Omental fat pad (tissue), 4 donors: Measurements from ENCODE around the gene TMEM119. TPM values are rescaled to one million over a fixed set of nuclear protein-coding genes. Genes with fewer than 3 reads are reported as not detected.

Experiments used
- ATAC-seq: fragments of 150-250 bp; one replicate; pipeline ENCODE4 v1.9.1; 2016; ENCODE audit warnings: mild to moderate bottlenecking, moderate library complexity; ENCODE audit not compliant: low FRiP score
- DNase-seq: peaks from one replicate; pipeline ENCODE4 v3.0.0-alpha.2; 2019; ENCODE audit warnings: low spot score
- total RNA-seq, 4 donors: library from RNA; depleted of rRNA; stranded (reverse); fragments of >200 nt; gene quantifications; one replicate each; pipeline ENCODE4 v1.1.0, GENCODE V29; 2016
- TF ChIP-seq, protein P1 (sequence below), 3 donors: fragments of 450-650 bp; IDR thresholded peaks; one replicate each; pipeline ENCODE4 v1.5.1; 2016 to 2017; ENCODE audit warnings: antibody characterized with exemption in 3 of 3, mild to moderate bottlenecking in 3 of 3, moderate library complexity in 2 of 3

The TMEM119 gene, protein sequence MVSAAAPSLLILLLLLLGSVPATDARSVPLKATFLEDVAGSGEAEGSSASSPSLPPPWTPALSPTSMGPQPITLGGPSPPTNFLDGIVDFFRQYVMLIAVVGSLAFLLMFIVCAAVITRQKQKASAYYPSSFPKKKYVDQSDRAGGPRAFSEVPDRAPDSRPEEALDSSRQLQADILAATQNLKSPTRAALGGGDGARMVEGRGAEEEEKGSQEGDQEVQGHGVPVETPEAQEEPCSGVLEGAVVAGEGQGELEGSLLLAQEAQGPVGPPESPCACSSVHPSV
- total RNA-seq, result 10 to 100 TPM in 2 of 4 donors, 1 to 10 TPM in 2; 3.1 to 28.8 (median 8.8) TPM

DNA sequence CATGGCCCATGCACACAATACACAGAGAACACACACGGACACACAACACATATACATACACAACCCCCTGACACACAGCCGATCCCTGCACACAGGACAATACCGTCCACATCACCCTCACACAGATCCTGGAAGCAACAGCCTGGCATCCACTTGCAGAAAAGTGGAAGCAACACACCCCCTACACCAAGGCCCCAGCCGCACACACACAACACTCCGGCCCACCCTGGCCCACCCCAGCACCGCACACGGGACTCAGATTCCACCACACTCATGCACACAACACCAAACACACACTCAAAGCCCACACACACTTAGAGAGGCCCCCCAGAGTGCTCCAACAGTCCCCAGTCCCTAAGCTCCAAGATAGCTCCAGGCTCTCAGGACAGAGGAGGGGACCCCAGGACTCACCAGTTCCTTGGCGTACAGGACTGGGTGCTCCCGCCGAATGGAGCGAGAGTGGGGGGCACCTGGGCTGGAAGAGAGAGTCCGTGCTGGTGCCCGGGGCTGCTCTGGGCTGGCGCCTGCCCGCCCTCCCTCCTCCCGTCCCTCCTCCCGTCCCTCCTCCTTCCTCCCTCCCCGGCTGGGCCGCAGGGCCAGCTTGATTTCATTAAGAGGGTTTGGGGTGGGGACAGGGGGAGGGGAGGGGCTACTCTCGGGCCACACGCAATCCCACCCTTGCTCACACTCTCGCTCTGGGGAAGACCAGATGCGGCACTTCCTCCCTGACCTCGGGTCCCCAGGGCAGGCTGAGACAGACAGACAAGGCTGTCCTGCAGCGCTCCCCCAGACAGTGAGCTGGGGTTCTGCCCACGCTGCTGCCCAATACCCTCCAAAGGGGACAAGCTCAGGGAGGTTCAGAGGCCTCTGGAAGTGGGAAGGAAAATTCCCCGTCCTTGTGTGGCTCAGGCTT lies at the start of gene TMEM119:
TMEM119 (minus strand) TSS at position 526 of the 913 bp plus-strand sequence. CDS start 5,701 bp downstream, outside the sequence.
- TF ChIP-seq, protein P1, sequence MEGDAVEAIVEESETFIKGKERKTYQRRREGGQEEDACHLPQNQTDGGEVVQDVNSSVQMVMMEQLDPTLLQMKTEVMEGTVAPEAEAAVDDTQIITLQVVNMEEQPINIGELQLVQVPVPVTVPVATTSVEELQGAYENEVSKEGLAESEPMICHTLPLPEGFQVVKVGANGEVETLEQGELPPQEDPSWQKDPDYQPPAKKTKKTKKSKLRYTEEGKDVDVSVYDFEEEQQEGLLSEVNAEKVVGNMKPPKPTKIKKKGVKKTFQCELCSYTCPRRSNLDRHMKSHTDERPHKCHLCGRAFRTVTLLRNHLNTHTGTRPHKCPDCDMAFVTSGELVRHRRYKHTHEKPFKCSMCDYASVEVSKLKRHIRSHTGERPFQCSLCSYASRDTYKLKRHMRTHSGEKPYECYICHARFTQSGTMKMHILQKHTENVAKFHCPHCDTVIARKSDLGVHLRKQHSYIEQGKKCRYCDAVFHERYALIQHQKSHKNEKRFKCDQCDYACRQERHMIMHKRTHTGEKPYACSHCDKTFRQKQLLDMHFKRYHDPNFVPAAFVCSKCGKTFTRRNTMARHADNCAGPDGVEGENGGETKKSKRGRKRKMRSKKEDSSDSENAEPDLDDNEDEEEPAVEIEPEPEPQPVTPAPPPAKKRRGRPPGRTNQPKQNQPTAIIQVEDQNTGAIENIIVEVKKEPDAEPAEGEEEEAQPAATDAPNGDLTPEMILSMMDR (IDR thresholded peaks at IDR 0.05), result no peak
- ATAC-seq (no peak), DNase-seq (no peak)

DNA sequence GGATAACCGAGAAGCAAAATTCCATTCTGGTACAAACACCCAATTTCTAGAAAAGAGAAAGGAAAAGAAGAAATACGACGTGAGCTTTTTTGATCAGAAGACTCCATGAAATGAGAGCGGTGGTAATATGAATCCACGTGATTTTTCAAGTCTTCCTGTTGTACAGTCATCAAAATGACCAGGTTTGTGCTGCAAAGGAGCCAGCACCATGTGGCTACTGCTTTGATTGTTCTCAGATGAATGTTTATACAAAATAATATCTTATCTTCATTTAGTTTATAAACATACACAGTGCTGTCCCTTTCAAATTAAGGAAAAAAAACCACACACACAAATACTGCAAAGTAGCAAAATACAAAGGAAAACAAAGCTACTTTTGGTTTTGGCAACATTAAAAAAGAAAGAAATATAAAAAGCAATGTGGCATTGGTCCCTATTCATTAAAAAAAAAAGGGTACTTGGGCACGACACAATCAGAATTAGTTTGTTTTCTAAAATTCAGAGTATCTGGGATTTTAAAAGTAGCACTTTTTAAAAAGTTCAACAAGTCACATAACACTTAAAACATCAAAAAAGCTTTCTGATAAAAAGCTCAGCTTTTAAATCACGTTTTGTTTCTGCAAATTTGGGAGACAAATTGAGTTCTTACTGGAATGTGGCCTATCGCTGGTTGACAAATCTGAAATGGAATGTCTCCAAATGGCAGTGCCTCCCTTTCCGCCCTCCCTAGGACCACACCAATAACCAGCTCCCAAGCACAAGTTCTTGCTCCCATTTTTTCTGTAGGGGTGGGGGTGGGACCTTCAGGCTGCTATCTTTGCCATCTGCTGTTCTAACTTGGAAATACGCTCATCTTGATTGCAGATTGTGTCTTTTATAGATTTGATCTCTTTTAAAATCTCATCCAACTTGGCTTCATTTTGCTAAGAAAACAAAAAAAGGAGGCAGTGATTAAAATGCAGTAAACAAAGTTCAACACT lies 49.0 kb upstream of the TMEM119 start:
- ATAC-seq (no peak), DNase-seq (no peak)
- TF ChIP-seq, protein P1 (IDR thresholded peaks at IDR 0.05), result no peak

DNA sequence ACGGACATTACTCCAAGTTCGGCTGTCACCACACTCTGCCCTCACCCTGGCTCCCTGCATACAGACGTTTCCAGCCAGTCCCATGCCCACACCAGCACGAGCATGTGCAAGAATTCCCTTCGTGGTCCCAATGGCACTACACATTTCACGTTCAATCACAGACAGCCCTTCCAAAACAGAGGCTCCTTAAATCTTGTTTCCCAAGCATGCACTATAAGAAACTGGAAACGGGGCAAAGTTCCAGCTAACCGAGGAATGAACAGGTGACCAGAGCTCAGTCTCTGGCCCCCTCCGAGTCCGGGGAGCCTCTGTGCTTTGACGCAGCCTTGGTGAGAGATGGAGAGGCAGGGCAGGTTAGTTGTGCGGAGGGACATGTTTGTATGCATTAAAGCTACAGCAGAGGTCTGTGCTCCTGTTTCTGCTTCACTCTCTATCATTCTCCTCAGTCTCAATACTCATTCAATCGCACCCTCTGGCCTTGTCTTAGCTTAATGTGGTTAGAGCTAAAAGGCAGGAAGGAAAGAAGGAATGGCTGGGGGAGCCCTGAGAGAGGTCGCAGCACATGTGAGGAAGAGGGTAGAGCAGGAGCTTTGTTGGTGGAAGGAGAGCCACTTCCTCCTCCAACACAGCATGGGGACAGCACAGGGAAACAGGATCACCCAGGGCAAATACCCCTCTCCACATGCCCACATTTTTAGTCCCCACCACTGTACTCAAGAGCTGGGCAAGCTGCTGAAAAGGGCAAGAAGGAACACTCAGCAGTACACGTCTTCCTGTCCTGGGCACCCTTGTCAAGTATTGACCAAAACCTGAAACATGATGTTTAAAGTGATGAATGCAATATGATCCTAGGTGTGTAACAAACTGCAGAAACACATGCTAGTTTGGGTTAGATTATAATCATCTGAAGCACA lies 48.1 kb upstream of the TMEM119 start:
- no peak for ATAC-seq
- TF ChIP-seq, protein P1 (IDR thresholded peaks at IDR 0.05), result no peak

DNA sequence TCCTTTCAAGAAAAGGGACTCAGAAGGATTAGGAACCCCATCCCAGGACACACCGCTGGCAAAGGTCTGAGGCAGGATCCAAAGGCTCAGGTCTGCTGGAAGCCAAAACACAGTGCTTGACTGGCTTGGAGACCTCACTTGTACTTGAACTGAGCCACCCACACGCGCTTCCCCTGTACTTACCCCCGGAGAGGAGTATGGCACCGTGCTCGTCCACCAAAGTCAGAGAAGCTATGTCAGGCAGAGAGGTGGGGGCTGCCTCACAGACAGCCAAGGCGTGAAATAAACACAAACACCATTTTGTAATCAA lies 46.9 kb upstream of the TMEM119 start:
- TF ChIP-seq, protein P1 (IDR thresholded peaks at IDR 0.05), result no peak
- DNase-seq, result no peak
- no peak for ATAC-seq

More for the DNA sequence above, 48.1 kb upstream of the TMEM119 start:
- DNase-seq, result no peak

DNA sequence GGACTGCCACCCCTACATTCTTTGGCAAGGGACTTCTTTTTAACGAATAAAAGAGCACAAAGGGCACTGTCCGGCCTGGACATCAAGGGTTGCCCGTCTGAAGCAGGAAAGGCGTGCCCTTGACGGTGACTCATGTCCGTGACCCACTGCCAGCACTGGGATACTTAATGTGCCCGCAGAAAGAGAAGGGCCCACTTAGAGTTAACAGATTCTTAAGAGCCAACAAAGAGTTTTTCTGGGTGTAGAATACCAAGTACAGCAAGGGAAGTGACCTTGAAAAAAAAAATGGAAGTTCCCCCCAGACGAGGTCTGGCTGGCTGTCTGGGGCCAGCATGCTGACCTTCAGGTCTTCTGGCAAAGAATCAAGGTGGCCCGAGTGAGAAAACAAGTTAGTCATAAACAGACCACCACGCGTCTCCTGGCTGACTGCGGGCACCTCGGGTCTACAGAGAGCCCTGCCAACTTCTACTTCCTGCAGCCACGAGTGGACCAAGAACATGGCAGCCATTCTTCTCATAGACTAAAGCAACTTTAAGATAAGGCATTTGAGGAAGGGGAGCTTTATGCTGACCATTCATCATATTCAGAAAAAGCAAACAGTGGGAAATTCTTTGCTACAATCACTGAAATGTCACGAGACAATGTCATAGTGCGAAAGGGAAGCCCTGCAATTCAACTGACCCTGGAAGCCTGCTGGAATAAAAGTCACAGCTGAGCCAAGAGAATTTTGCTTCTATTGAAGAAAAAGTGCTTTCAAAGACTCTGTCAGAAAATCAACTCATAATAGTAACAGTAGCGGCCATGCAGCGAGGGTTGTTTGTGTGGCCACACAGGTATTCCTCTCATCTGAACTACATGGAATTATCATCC lies 46.3 kb upstream of the TMEM119 start:
- no peak for DNase-seq
- ATAC-seq, result no peak
- TF ChIP-seq, protein P1 (IDR thresholded peaks at IDR 0.05), result no peak
